ENCODE results near the gene PLA2G4F.

GRCh38 chr15:42151141-42151561, 5.3 kb downstream of the PLA2G4F start:
- TF ChIP-seq EZH2phosphoT487 (IDR thresholded peaks at IDR 0.05; ENCODE audit: borderline replicate concordance, low read depth, low read length), result no peak
- no peak for TF ChIP-seq CTCF (conservative IDR thresholded peaks at IDR 0.05; ENCODE audit: low read length)

Measured in OCI-LY7 (cell line).